BJ (cell line): ENCODE data around the gene PFKFB2. TPM values are rescaled to one million over a fixed set of nuclear protein-coding genes. Genes with fewer than 3 reads are reported as not detected.

Experiments used
- CTCF ChIA-PET: fragments of 350-600 bp; formaldehyde crosslinking; extraction: SDS; loops from one replicate; lab custom pipeline; 2021; ENCODE audit warnings: antibody characterized with exemption, inconsistent platforms; lab: Yijun Ruan, JAX
- POLR2A ChIA-PET: fragments of 300-600 bp; sonication (Branson Sonifier 250); formaldehyde crosslinking; extraction: SDS; loops from one replicate; lab custom pipeline; 2021; ENCODE audit warnings: antibody characterized with exemption; lab: Charles Lee
- DNase-seq: peaks from one replicate; pipeline ENCODE4 v3.0.0-alpha.2; 2011; ENCODE audit warnings: low read depth
- H3K27me3 ChIP-seq: 2 replicates; pipeline ENCODE4 v1.6.0; 2011; ENCODE audit warnings: low read length; ENCODE audit not compliant: control insufficient read depth, insufficient read depth
- H3K36me3 ChIP-seq: 2 replicates; pipeline ENCODE4 v1.5.1; 2011; ENCODE audit warnings: low read length; ENCODE audit not compliant: control insufficient read depth, insufficient read depth
- H3K4me3 ChIP-seq: 2 replicates; pipeline ENCODE4 v1.5.1; 2011; ENCODE audit warnings: low read depth, mild to moderate bottlenecking, control low read depth, low read length
- polyA plus RNA-seq: library from polyadenylated mRNA; depleted of rRNA; stranded (reverse); fragments of >200 nt; gene quantifications from 2 replicates; pipeline ENCODE4 v1.2.3, GENCODE V29; 2011
- TF ChIP-seq, protein P1 (sequence below): IDR thresholded peaks from 2 replicates; pipeline ENCODE4 v1.5.1; 2011; ENCODE audit warnings: low read depth, mild to moderate bottlenecking, control low read depth, inconsistent platforms, low read length, moderate library complexity; ENCODE audit not compliant: insufficient read depth

PFKFB2 gene
- polyA plus RNA-seq, 1 experiment = 1.5 TPM

DNA sequence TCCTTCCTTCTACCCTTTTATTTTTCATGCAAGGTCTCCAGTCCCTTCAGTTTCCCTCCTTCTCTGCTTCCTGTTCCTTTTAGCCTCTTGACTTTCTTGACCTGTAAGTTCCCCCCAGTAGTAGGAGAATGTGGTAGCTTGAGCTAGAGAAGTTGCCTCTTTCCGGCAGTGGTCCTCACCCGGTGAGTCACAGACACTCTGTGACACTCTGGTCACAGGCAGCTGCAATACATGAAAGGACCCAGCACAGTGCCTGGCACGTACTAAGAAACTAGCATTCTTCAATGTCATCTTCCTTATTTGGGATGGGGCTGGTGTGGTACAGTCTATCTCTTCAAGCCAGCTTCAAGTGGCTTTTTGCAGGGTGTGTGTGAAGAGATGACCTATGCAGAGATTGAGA is 16.0 kb downstream of the PFKFB2 start:
- DNase-seq = no peak
- TF ChIP-seq, protein P1, sequence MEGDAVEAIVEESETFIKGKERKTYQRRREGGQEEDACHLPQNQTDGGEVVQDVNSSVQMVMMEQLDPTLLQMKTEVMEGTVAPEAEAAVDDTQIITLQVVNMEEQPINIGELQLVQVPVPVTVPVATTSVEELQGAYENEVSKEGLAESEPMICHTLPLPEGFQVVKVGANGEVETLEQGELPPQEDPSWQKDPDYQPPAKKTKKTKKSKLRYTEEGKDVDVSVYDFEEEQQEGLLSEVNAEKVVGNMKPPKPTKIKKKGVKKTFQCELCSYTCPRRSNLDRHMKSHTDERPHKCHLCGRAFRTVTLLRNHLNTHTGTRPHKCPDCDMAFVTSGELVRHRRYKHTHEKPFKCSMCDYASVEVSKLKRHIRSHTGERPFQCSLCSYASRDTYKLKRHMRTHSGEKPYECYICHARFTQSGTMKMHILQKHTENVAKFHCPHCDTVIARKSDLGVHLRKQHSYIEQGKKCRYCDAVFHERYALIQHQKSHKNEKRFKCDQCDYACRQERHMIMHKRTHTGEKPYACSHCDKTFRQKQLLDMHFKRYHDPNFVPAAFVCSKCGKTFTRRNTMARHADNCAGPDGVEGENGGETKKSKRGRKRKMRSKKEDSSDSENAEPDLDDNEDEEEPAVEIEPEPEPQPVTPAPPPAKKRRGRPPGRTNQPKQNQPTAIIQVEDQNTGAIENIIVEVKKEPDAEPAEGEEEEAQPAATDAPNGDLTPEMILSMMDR = no peak
- Histone ChIP-seq H3K27me3 (no peaks in the 10 kb centered on the region), H3K4me3 (no peak overlapping the region), H3K36me3 (no peaks in the 10 kb centered on the region)
- ChIA-PET POLR2A (no interaction called here), CTCF (interaction anchor here (0.8 to 1.0 kb wide), 4 partner anchors 10 to 260 kb away, joined by 3 to 4 read pairs (median 3); no protein-coding TSS in a partner anchor)

DNA sequence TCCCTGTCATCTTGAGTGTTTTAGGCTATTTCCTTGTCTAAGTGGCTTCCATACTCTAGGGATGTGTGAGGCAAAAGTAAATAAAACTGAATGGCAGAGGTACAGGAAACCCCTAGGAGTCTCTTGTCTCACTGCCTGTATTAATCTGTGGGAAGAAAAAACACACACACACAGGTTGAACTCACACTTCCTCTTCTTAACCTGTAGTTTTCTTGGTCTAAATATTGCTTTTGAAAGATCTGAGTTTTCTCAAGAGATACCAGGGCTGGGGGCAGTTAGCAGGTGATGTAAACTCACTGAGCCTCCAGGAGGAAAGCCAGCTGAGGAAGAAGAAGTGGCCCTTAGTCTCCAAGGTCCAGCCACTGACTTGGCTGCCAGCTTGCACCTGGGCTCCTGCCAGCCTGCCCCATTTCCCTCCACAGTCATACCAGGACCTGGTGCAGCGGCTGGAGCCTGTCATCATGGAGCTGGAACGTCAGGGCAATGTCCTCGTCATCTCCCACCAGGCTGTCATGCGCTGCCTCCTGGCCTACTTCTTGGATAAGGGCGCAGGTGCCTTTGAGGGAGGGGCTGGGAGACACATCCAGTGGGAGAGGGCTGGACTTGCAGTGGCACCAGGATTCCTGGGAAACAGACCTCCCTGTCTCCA is 16.9 kb downstream of the PFKFB2 start:
- ChIA-PET POLR2A (no interaction called here), CTCF (no interaction called here)
- Histone ChIP-seq H3K4me3 (no peak overlapping the region), H3K36me3 (no peaks in the 10 kb centered on the region), H3K27me3 (no peaks in the 10 kb centered on the region)
- no peak for DNase-seq
- TF ChIP-seq, protein P1 = no peak

DNA sequence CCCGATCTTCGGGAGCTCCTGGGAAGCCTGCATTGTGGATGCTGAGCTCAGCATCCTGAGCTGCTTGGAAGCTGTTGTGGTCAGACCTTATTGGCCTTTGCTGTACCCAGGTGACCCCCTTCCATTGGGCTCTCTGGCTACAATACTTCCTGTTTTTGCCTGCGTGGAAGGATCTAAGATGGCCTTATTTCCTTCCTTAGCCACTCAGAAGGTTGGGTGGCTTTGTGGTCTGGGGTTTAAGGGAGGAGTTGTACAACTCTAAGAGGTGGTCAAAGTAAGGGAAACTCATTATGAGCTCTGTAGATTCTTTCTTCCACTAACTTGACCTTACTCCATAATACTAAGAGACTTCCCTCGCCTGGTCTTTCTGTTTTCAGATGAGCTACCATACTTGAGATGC is 17.7 kb downstream of the PFKFB2 start:
- CTCF ChIA-PET = interaction anchor here (0.6 to 1.1 kb wide), 3 partner anchors 18 to 24 kb away, joined by 3 read pairs; partner anchors contain the start of gene PFKFB2
- no peak for DNase-seq
- H3K27me3 ChIP-seq = no peaks in the 10 kb centered on the region
- TF ChIP-seq, protein P1 = no peak
- no peaks in the 10 kb centered on the region for H3K36me3 ChIP-seq
- H3K4me3 ChIP-seq = no peak overlapping the region
- POLR2A ChIA-PET = no interaction called here

DNA sequence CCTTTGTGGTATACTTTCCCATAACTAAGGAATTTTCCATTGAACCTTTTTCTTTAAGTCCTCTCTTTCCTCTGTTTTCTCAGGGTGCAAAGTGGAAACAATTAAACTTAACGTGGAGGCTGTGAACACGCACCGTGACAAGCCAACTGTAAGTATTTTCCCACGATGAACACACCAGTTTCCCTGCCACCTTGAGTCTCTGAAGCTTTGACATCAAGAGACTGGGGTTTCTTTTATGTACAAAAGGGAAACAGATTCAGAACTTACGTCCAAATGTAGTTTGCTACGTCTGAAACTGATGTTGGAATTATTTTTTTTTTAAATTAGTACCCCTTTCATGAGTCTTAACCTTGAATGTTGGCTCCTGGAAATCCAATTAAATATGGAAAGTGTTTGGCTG is 18.4 kb downstream of the PFKFB2 start:
- DNase-seq = no peak

DNA sequence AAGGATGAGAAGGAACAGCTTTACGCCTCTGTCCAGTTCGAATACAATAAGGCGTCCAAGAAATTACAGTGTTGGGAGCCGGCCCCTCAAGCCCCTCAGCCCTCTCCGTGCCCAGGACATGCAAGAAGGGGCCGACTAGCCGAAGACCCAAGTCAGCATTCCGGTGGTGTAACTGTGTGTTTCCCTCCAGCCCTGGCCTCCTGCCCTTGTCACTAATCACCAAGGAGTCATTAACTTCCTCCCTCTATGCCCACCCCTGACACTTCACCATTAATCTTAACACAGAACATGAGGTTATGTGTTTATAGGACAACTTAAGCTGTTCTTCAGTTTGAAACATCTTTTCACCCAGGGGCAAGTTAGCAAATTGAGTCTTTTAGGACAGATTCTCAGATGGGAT is 19.2 kb downstream of the PFKFB2 start:
- CTCF ChIA-PET = no interaction called here

More for the DNA sequence above, 18.4 kb downstream of the PFKFB2 start:
- CTCF ChIA-PET = interaction anchor here (0.6 to 1.1 kb wide), 3 partner anchors 19 to 24 kb away, joined by 3 read pairs; partner anchors contain the start of gene PFKFB2
- Histone ChIP-seq H3K27me3 (no peaks in the 10 kb centered on the region), H3K4me3 (no peak overlapping the region), H3K36me3 (no peaks in the 10 kb centered on the region)
- POLR2A ChIA-PET = no interaction called here
- TF ChIP-seq, protein P1 = no peak

More for the DNA sequence above, 19.2 kb downstream of the PFKFB2 start:
- Histone ChIP-seq H3K27me3 (no peaks in the 10 kb centered on the region), H3K36me3 (no peaks in the 10 kb centered on the region), H3K4me3 (no peak overlapping the region)
- TF ChIP-seq, protein P1 = no peak
- no peak for DNase-seq
- POLR2A ChIA-PET = no interaction called here
